Psoas muscle (tissue), 8 donors: ENCODE results near the gene RGMA. TPM values are rescaled to one million over a fixed set of nuclear protein-coding genes. Genes with fewer than 3 reads are reported as not detected.

ENCODE experiments used
- ATAC-seq, 4 donors: fragments of 200-7000 bp; cut with Tn5 transposase; one replicate each; pipeline ENCODE4 v1.9.1; 2020; ENCODE audit warnings: moderate library complexity in 3 of 4, mild to moderate bottlenecking in 2 of 4
- DNase-seq, 2 donors: peaks; one replicate each; pipeline ENCODE4 v3.0.0-alpha.2; 2020
- H3K27ac ChIP-seq: fragments of 200-600 bp; one replicate; pipeline ENCODE4 v1.8.0; 2022
- H3K27me3 ChIP-seq, 3 donors: fragments of 200-600 bp in 1 of 3; one replicate each; pipeline versions ENCODE4 v1.6.1 to v1.8.0; 2013 to 2022; ENCODE audit warnings: low read length in 2 of 3, mild to moderate bottlenecking in 2 of 3, moderate library complexity in 1 of 3; ENCODE audit not compliant: insufficient read depth in 3 of 3
- H3K36me3 ChIP-seq, 2 donors: fragments of 200-600 bp in 1 of 2; one replicate each; pipeline versions ENCODE4 v1.6.1 to v1.8.0; 2013 to 2022; ENCODE audit warnings: low read depth in 1 of 2, mild to moderate bottlenecking in 1 of 2, moderate library complexity in 1 of 2; ENCODE audit not compliant: insufficient read depth in 1 of 2
- H3K4me1 ChIP-seq: fragments of 200-600 bp; one replicate; pipeline ENCODE4 v1.8.0; 2022
- H3K4me3 ChIP-seq: fragments of 200-600 bp; one replicate; pipeline ENCODE4 v1.8.0; 2022; ENCODE audit warnings: mild to moderate bottlenecking
- H3K9me3 ChIP-seq: fragments of 200-600 bp; one replicate; pipeline ENCODE4 v1.8.0; 2022
- CTCF ChIP-seq: fragments of 200-600 bp; IDR thresholded peaks from one replicate; pipeline ENCODE4 v1.8.0; 2022; ENCODE audit warnings: antibody characterized with exemption
- WGBS, 3 donors: extraction: QIAGEN DNeasy Blood & Tissue Kit; methylation state at CpG; one replicate each; pipeline versions ENCODE4 v1.1.6 to v1.1.7; 2013; 5-methylcytosine and 5-hydroxymethylcytosine counted together
- intact Hi-C, 2 donors: fragments of 100-400 bp; cut with DNase I; formaldehyde crosslinking; loops; one replicate each; pipeline versions ENCODE4 v1.11.0 to v1.14.2; 2022
- polyA plus RNA-seq, 3 donors: library from polyadenylated mRNA; stranded (reverse); fragments of 200-250 nt; gene quantifications; one replicate each; pipeline ENCODE4 v1.2.3, GENCODE V29; 2013
- total RNA-seq, 4 donors: library from RNA; stranded (reverse); fragmentation: NEBNext Ultra II Directional in 2 of 4; extraction: Animal tissue kit (Norgen Biotek cat#: 25700) in 2 of 4; gene quantifications; one replicate each; pipeline versions ENCODE4 v1.2.1 to v1.2.4, GENCODE V29; 2021 to 2023
- donor health status: healthy with polysubstance abuse.
- donor health status: DM: no; HTN: no; CAD: no; lungs with moderate emphysema.
- donor health status: Bipolar disorder and iron deficiency.
- donor health status: healthy.
- donor health status: DM: yes; HTN: yes; CAD: no.
- donor health status: DM: no; HTN: no; CAD: no.
- donor health status: DM: no; HTN: no; CAD: no.
- donor health status: DM: yes; HTN: yes; CAD: no.

Gene RGMA
- total and polyA plus RNA-seq, 7 donors, result 39.2 to 217 (median 129) TPM

- TF ChIP-seq CTCF, result no peak
- Histone ChIP-seq H3K4me1 (no peaks in the 10 kb centered on the region), H3K36me3 (peaks cover 0 to 73% of the 10 kb centered on the region in 2 donors)
Observed at GRCh38 chr15:93046120-93046519, 42.9 kb downstream of the RGMA start.

DNA sequence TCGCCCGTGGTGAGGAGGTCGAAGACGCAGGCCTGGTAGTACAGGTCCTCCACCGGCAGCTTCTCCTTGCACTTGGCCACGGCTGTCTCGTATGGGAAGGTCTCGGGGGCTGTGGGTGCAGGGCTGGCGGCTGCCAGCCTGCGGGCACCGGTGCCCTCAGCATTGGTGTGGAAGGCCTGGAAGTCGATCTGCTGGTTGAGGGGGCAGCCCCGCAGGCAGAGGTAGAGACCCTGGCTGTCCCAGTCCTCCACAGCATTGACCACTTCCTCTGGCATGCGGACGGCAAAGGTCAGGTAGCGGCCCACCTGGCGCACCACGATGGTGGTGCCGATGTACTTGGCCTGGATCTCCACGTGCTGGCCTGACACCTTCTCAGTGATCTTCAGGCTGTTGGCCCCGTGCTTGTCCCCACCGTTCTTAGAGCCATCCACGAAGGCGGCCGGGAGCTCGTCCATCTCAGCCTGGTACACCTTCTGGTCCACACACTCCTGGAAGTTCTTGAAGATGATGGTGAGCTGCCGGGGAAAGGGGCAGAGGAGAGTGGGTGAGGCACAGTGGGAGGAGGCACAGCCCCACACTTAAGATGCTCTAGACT is 43.7 kb downstream of the RGMA start:
- intact Hi-C loops, result no loop called here
- Histone ChIP-seq H3K9me3 (peaks cover 5% of the 10 kb centered on the region), H3K4me1 (no peaks in the 10 kb centered on the region), H3K27me3 (no peaks in the 10 kb centered on the region), H3K27ac (no peak overlapping the region), H3K4me3 (no peak overlapping the region), H3K36me3 (peaks cover 0 to 66% of the 10 kb centered on the region in 2 donors)
- WGBS, 3 donors, result 86 to 91% (median 90%) methylated on average over 27 of the region's 27 CpGs
- DNase-seq, result peak; percentile 7 to 44
- no peak for TF ChIP-seq CTCF
- no peak for ATAC-seq

More at GRCh38 chr15:93046120-93046519, 42.9 kb downstream of the RGMA start:
- H3K27me3 ChIP-seq, result no peaks in the 10 kb centered on the region
- ATAC-seq (no peak), DNase-seq (peak in 1 of 2 donors; percentile 0)
- intact Hi-C loops, result no loop called here
- no peak overlapping the region for H3K27ac ChIP-seq
- peaks cover 5% of the 10 kb centered on the region for H3K9me3 ChIP-seq
- WGBS, 3 donors, result 93 to 96% (median 96%) methylated on average over 4 of the region's 4 CpGs
- no peak overlapping the region for H3K4me3 ChIP-seq

DNA sequence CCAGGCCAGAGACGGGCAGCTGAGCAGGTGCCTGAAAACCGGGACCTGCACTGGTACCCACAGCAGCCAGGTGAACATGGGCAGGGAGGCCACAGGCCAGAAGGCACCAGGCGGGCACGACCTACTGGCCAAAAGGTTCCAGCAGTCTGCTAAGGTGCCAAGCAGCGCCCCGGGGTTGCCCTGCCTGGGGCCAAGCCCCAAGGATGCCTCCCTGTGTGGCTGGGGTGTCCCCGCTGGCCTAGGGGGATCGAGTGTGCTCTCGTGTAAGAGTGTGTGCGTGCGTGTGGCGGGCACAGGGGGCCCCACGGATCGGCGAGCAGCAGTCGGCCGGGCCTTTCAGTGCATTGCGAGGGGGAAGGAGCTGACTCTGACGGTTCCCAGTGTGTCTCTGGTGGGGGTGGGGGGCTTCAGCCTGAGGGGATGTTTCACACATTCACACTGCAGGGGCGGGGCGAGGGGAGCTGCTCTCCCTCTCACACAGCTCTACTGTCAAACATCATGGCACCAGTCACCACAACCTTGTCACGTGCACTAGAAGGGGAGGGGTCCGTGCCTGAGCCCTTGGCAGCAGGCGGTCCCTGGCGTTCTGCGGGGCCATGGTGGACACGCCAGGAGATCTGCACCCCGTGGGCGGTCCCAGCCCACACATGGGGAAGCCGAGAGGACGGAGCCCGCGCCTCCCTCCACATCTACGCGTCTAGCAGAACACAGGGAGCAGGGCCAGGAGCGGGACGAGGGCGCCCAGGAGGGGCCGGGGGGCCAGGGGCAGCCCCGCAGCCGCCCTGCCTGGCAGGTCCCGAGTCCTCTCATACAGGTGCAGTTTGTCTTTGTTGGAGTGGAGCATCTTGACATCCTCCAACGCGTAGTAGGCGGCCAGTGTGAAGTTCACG is 44.5 kb downstream of the RGMA start:
- no peaks in the 10 kb centered on the region for H3K4me1 ChIP-seq
- peak; percentile 12 to 57 for DNase-seq
- no peak overlapping the region for H3K27ac ChIP-seq
- peaks cover 0 to 59% of the 10 kb centered on the region in 2 donors for H3K36me3 ChIP-seq
- peaks cover 5% of the 10 kb centered on the region for H3K9me3 ChIP-seq
- no peak for TF ChIP-seq CTCF
- ATAC-seq, result peak in 2 of 4 donors; percentile 1 to 2
- intact Hi-C loops, result no loop called here
- H3K27me3 ChIP-seq, result no peaks in the 10 kb centered on the region
- WGBS, 3 donors, result 77 to 86% (median 77%) methylated on average over 43 to 46 of the region's 46 CpGs
- H3K4me3 ChIP-seq, result no peak overlapping the region

- intact Hi-C loops, result no loop called here
- Histone ChIP-seq H3K4me3 (no peak overlapping the region), H3K27me3 (no peaks in the 10 kb centered on the region), H3K9me3 (peaks cover 5% of the 10 kb centered on the region), H3K36me3 (peaks cover 0 to 51% of the 10 kb centered on the region in 2 donors), H3K4me1 (no peaks in the 10 kb centered on the region), H3K27ac (no peak overlapping the region)
- no peak for TF ChIP-seq CTCF
- WGBS, 3 donors, result 40 to 56% (median 51%) methylated on average over 12 of the region's 12 CpGs
- peak in 1 of 4 donors; percentile 26 for ATAC-seq
- DNase-seq, result peak; percentile 6 to 44
Observed at GRCh38 chr15:93043621-93044300, 45.2 kb downstream of the RGMA start.
